NCI-H446 treated with DMSO at 0.1 percent for 48 hours (cell line): Measurements from ENCODE around the gene VTI1A.

Experiments
- DNase-seq: peaks from one replicate; lab custom pipeline; 2025; lab: John Stamatoyannopoulos, UW

The VTI1A gene

DNA sequence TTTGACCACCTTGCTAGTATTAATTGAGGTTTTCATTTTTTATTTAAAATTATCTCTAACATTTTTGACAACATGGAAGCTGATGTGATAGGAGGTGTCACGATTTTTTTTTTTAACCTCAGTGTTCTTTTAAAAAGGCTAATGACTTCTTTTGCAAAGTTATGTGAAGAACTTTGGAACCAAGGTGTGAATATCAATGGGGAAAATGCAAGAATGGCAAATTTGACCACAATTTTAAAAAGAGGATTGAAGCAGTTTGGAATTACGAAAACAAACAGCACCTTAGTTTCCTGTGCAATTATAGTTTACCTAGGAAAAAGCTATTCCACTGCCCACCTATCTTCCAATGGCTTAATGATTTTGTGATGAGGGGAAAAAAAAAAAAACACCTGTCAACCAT, 232.4 kb downstream of the VTI1A start:
- DNase-seq: no peak

DNA sequence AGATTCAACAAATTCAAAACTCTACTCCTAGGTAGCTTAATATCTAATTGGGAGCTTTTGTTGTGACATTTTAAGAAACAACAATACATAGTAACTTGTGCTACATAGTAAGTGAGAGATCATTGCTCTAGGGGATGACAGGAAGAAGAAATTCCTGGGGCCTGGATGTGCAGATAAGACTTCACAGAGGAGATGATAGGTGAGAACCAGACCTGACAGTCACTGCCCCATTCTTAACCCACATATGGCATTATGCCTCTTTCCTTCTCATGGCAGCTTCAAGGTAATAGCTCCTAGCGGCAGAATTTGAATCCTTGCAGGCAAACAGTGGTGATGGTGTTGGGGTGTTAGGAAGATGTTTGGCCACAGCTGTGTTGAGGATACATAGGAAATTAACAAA, 233.6 kb downstream of the VTI1A start:
- no peak for DNase-seq

DNA sequence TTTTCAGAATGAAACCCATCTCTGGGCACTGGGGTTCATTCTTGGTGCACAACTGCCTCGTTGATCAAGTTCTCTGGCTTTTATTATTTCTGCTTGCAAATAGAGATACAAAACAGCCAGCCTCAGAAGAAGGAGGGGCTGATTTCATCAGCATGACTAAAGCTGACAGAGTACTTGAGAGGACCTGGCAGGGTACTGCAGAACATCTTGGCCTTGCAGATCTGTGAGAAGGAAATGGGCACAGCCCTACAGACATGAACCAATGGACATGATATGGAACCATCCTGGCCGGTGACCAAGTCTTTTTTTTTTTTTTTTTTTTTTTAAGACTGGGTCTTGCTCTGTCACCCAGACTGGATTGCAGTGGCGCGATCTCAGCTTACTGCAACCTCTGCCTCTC, 240.6 kb downstream of the VTI1A start:
- DNase-seq: no peak

DNA sequence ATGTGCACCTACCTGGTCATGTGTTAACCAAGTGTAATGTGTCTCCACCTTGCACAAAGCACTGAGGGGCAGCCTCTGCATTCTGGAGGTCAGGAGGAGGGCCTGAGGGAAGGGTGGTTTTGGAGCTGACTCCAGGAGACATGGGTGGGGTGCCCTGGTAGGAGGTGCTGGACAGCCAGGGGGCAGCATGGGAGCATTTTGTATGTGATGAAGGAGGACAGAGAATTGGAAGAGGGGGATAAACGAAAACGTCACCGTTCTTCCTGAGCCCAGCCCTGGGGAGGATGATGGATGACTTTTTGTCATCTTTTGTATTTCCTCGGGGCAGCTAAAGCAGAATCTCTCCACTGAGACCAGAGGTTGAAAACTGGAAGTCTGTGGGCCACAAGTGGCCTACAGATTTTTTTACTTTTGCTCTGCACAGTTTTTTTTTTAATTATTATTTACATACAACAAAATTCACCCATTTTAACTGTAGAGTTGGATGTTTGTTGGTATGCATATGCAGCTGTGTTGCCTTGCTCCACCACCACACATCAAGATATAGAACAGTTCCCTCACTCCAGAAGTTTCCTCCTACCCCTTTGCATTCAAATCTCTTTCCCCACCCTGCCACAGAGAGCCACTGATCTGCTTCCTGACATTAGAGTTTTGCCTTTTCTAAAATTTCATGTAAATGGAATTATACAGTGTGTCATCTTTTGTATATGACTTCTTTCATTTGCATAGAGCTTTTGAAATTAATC, 242.5 kb downstream of the VTI1A start:
- no peak for DNase-seq

DNA sequence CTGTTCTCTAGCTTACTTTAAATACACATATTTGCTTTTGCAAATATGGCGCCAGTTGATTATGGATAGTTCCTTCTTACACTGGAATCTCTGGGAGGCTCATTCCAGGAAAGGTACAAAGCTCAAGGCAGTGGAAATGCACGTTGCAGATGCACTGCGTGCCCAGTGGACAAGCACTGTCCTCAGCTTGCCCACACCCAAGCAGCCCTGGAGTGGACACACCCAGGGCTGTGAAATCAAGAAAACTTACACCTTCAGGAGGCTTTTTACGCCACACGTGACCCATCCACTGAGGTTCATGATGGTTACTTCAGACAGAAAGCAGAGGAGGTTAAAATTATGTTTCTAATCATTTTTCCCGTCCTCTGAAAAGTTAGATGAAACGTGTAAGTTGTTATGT, 248.5 kb downstream of the VTI1A start:
- DNase-seq: no peak

DNA sequence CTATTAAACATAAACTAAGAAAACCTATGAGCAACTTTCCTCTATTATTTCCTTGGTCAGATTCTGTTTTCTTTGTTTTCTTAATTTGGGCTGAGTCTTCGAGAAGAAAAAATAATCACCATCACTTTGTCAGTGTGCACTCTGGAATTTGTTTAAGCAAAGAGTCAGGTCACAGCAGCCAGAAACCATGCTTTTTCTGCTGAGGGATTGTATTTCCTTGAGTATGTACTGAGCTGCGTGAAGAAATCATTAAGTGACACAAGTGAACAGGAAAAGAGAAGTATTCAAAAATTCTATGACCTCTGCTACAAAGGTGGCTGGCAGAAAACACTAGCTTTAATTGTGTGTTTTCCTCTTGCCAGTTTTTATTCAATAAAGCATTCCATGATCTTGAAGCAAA, 249.6 kb downstream of the VTI1A start:
- DNase-seq: no peak

DNA sequence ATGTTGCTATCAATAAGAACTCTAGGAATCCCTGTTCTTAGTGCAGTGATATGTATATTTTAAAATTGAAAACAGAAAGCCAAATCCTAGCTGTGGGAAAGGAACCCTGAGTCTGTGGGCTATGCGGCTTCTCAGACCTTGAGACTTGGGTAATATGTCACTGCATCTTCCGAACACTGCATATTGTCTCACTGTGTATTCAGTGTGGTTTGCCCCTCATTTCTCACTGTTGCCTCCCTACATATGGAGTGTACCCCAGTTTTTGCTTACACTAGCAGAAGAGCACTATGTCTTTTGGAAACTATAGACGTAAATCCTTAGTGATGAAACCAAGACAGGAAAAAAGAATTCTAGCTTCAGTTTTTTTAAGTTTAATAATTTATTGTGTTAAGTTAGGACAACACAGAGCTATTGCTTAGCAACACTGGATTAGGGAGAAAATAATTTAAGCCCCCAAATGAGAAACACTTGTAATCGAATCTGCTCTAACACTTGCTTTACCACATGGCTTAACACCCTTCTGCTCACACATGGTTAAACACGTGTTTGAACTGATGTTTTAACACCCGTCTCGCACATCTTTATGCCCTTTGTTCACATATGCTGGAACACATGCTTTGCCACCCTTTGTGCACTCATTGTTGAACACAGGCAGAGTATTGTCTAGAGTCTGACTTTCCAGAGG, 251.3 kb downstream of the VTI1A start:
- no peak for DNase-seq

DNA sequence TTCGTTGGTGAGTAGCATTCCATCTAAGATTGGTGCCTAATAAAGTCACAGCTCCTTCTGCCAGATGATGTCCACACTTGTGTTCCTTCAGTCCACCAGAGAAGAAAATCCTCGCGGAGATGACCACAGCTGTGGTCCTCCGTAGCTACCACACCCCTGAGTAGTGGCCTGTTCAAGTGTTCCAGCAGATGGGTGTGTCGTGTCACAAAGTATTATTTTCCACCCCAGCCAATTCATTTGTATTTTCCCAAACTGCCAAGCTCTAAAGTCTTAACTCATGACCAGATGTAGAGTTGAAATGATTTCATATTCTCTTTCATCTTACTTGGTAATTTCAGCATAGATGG, 251.8 kb downstream of the VTI1A start:
- DNase-seq: no peak

DNA sequence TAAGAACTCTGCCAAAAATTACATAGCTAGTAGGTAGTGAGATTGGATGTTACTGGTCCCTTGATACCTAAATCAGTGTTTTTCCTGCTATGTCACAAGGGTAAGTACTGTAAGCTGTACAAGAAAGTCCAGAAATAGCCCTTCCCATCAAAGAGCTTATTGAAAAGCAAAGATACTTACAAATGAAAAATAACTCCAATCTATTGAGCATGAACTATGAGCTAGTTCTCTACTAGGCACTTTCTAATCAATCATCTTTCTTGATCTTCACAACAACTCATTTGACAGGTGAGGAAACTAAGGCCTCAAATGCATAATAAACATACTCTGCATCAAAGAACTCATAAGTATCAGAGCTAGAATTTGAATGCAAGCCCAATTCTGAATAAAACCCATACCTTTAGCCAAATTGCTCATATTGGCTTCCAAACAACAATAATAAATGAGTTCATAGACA, 253.2 kb downstream of the VTI1A start:
- no peak for DNase-seq

DNA sequence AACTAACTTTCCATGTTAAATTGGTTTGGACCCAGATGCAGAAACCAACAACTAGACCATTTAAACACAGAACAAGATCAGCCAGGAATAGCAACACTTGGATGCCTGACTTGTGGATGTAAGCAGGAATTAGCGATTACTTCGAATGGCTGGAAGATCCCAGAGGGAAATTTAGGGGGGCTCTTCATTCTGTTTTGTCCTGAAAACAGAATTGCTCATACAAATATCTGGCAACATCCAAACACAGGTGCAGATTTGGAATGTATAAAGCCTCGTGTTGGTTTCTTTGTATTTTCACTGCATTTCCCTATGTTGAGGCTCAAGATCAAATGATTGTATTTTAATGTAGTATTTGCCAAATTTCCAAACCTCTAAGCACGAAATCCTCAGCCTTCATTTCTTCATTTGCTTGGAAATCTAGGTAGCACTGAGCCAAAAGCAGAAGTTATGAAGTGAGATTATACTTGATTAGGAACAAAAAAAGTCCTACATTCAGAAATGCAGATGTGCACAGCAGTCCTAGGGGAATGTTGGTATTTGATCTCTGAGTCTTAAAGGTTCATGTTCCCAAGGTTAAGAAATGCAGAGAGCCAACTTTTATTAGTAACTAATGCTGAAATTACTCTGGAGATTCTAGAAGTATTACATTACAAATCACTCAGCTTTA, 254.3 kb downstream of the VTI1A start:
- DNase-seq: no peak

DNA sequence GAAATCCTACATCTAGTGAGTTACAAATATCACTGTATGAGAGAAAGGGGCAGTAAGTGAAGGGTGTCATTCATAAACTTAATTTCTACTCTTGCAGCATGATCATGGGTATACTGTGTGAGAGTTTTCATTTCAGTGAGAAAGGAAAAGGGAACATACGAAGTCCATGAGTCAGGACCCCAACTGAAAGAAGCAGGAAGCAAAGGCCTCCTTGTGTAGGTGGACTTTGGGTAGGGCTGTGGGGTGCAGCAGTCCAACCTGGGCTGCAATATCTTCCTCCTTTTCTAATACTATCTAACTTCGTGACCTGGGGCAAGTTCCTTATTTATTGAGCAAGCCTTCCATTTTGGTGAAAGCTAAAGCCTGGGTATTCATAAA, 254.9 kb downstream of the VTI1A start:
- no peak for DNase-seq

DNA sequence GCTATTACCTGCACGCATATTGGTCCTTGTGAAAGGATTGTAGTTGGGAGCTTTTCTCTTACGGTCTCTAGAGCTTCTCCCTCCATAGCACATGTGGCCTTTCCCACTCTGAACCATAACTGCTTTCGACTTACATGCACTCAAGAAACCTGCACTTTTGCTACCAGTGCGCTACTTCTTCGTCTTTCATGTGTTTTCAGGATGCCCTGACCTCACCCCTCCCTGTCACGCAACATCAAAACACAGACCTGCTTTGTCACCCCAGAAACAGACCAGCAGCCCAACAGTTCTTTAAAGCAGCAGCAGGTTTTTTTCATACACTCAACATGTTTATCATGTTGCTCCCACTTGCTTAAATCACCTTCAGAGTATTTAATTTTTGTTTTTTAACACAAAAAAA, 259.6 kb downstream of the VTI1A start:
- no peak for DNase-seq

DNA sequence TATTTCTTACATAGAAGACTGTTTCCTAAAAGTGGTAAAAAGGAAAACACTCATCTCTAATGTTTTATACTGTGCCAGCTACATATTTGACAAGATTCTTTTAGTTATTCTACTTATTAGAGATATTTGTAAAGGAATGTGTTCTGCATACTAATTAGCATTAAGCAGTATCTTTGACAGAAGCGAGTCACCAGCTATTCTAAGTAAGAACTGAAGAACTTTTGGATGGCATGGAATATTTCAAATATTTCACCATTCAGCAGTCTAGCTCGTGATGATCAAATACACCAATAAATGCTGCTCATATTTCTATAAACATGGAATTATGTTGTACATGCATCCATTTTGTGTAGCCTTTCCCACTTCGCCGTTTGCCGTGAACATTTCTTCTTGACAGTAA, 261.4 kb downstream of the VTI1A start:
- DNase-seq: no peak

DNA sequence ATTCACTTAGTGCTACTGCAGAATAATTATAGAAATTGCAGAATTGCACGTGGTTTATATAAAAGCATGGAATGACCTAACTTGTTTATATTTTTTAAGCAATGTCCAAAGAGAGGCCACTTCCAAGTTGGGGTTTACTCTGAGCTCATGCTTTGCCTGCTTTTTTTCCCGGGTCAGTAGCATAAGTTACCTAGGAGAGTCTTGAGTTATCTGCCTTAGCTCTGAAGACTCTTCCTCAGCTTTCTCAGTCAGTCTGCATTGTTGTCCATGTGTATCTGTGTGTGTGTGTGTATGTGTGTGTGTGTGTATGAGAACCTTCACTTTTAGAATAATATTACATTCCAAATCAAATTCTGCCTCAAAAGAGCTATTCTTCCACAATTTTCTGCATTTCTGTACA, 263.5 kb downstream of the VTI1A start:
- DNase-seq: no peak

DNA sequence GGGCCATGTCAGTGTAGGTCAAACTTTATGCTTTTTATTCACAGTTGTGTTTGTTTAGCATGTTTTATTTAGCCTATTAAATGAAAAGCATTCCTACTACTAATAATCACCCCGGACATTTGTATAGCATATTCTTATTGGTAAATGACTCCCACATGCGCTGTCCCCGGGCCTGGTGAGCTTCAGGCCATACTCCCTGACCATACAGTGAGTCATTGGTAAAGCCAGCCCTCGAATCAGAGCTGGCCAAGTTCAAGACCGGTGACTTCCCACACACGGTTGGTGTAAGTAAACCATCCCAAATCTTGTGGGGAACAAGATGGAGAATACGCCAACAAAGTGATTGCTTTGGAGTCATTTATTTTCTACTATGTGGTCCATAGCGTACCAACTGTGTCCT, 264.4 kb downstream of the VTI1A start:
- DNase-seq: no peak

DNA sequence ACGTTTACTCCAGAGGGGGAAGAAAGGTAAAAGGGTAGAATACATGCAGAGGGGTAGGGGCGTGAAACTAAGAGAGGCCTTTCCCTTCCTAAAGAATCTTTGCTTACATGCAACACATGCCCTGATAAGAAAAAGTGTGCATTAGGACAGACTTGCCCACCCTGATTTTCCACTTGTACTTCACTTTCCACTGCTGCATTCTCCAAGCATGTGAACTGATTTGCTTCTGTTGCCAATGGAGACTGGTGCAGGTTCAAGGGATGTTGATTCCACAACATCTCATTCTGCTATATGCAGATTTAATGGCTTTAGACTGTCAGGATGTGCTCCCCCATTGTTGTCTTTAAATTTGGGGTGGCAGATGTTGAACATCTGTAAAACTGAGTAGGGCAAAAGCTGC, 265.5 kb downstream of the VTI1A start:
- DNase-seq: no peak

DNA sequence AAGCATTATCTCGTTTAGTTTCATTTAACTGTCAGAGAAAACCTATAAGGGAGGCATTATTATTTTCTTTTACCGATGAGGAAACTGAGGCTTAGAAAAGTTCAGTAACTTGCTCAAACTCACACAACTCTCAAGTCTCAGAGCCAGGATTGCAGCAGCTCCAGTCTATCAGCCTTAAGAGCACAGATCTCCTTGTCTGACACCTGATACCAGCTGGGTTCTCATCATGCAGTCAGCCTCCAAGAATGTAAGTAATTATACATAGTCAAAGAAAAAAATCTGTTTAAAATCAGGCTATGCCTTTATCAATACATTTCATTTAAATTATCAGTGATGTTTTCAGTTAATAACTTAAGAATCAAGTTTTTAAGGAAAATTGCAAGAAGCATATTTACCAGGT, 266.4 kb downstream of the VTI1A start:
- DNase-seq: no peak

DNA sequence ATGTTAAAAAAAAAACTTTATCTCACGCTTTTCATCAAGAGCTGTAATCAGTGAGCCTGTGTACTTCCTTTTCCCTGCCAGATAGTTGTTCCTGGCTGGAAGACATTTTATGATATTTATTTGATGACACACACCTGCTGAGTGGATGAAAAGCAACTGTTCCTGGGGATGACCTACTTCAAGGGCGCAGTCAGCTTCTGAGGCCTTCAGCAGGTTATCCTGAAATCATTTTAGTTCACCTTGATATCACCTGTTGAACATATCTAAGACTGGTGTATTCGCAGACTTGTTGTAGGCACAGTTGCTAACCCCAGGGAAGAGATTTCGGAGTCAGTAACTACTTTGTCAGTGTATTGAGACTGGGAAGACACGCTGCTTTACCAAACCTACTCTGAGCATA, 268.6 kb downstream of the VTI1A start:
- no peak for DNase-seq

DNA sequence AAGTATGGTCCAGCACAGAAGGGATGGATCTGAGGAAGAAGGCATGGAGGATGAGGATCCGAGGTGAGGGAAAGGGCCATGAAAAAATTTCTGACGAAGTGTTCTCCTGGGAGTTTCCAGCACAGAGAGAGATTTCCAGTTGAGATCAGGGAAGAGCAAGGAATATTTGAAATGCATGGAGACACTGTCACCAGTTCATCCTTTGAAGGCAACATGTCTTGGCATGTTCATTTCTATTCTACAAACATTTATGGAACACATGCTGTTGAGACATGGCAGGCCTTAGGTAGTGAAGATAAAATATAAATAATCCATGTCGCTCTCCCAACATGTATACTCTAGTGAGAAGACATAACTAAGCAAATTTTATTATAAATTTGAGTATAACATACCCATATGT, 269.1 kb downstream of the VTI1A start:
- no peak for DNase-seq

DNA sequence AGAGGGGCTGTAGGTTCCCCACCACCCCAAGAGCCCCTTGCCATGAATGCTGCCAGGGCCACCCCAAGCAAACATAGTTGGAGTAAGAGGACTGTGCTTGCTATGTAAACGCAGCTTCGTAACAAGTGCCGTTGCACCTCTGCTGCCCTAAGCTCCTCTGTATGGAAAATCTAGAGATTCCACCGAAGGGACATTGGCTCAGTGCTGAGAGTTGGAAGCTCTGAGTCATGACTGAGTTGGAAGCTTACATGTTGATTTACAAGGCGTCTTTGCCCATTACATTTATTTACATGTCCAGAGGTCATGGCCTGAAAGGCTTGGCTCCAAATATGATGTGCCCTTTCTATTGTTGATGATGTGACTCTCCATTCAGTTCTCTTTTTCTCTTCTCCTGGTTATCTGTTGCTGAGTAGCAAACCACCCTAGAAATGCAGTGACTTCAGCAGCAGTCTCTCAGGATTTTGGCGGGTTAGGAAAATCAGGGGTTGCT, 270.0 kb downstream of the VTI1A start:
- DNase-seq: no peak

DNA sequence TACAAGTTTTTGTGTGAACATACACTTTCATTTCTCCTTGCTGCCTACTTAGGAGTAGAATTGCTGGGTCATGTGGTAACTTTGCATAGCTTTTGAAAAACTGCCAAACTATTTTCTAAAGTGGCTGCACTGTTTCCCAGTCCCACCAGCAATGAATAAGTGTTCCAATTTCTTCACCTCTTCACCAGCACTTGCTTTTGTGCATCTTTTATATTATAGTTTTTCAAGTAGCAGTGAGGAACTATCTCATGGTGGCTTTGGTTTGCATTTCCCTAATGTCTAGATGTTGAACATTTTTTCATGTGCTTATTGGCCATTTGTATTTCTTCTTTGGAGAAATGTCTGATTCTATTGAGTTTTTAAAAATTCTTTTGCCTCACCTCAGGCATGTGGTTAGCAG, 273.2 kb downstream of the VTI1A start:
- DNase-seq: no peak

DNA sequence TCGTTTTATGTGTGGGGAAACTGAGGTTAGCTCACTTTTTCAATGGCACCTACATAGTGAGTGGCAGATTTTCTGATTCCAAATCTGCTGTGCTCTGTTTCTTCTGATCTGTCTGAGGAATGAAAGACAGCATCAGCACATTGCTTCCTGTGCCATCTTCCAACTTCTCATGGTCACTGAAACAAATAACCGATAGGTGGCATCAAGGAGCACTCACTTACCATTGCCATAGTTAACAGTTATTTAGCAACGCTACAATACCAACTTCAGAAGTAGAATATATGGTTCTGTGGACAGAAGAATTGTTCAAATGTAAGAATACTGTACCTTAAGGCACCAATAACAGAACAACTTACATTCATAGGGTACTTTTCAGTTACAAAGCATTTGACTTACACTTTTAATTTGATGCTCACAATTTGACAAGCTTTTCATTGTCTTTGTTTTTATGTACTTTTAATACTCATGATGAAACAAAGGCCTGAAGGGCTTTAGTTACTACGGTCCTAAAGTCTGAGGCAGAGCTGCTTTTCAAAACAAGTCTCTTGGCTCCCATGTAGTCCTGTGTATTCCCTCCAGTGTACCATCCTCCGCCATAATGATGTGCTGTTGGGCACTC, 274.2 kb downstream of the VTI1A start:
- DNase-seq: no peak

DNA sequence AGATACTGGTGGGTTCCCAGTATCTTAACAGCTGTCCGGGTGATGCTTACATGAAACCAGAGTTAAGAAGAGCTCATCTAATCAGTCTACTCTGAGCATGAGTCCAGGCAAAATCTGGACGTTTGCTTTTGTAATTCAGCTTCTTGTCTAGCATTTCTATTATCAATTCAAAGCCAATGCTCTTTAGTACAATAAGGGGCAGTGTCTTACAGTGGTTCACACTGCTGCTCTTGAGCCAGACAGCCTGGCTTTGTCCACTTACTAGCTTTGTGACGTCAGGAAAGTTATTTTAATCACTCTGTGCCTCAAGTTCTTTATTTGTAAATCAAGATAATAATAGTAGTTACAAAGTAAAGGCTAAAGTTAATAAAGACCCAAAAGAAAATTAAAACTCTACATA, 275.7 kb downstream of the VTI1A start:
- DNase-seq: no peak
